Fibroblast of pulmonary artery (primary cell): ENCODE results near the gene CDH20.

Experiments used
- DNase-seq: peaks from one replicate; pipeline ENCODE4 v3.0.0-alpha.2; 2010; ENCODE audit warnings: low read depth
- H3K4me3 ChIP-seq: replicated peaks from 2 replicates; pipeline ENCODE4 v1.5.1; 2011; ENCODE audit warnings: low read depth, mild to moderate bottlenecking, control low read depth, low read length, moderate library complexity
- TF ChIP-seq, protein P1 (sequence below): IDR thresholded peaks from 2 replicates; pipeline ENCODE4 v1.5.1; 2011; ENCODE audit warnings: mild to moderate bottlenecking, control low read depth, low read length, inconsistent platforms; ENCODE audit errors: missing control alignments

CDH20 gene

DNA sequence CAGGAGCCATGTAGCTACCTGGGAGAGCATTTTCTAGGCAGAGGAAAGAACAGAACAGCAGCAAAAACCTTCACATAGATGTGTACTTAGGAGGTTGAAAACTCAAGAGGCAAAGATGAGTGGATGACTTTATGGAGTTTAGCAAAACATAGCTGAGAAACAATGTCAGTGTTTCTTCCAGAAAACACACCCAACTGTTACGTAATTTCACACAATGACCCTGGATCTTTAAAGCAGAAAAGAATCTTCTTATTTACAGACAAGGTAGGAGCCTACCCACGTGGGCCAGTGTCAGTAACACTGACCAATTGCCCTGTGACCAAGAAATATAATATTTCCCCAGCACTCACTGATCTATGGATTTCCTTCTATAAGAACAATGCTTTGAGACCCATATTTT is 254.6 kb downstream of the CDH20 start:
- TF ChIP-seq, protein P1, sequence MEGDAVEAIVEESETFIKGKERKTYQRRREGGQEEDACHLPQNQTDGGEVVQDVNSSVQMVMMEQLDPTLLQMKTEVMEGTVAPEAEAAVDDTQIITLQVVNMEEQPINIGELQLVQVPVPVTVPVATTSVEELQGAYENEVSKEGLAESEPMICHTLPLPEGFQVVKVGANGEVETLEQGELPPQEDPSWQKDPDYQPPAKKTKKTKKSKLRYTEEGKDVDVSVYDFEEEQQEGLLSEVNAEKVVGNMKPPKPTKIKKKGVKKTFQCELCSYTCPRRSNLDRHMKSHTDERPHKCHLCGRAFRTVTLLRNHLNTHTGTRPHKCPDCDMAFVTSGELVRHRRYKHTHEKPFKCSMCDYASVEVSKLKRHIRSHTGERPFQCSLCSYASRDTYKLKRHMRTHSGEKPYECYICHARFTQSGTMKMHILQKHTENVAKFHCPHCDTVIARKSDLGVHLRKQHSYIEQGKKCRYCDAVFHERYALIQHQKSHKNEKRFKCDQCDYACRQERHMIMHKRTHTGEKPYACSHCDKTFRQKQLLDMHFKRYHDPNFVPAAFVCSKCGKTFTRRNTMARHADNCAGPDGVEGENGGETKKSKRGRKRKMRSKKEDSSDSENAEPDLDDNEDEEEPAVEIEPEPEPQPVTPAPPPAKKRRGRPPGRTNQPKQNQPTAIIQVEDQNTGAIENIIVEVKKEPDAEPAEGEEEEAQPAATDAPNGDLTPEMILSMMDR: no peak
- DNase-seq: no peak
- no peak overlapping the region for H3K4me3 ChIP-seq

DNA sequence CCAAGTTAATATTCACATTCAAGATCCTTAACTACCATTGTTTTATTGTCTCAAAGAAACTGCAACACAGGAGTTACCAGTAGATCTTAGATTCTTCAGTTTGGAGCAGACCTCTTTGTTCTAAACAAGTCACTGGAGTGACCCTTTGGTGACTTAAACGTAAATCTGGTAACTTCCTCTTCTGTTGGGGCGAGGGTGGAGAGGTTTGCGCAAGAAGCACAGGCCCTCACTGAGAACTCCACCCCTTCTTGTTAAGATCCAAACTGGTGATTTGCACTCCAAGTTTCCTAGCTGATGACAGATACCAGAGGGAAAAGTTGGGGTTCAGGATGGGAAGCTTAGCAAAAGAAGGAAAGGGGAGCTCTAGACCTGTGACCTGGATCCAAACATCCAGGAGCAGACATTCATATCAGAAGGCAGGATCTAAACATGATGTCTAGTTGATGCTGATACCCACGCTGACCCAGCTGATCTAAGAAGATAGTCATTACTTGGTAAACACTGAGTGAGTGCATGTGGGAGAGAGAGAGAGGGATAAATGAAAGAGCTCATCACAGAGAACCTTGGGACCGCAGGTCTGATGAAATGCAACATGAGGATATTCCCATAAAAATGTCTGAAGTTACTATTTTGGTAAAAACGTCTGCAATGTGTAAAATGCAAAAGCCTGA is 256.0 kb downstream of the CDH20 start:
- no peak overlapping the region for H3K4me3 ChIP-seq
- DNase-seq: no peak
- TF ChIP-seq, protein P1: no peak

DNA sequence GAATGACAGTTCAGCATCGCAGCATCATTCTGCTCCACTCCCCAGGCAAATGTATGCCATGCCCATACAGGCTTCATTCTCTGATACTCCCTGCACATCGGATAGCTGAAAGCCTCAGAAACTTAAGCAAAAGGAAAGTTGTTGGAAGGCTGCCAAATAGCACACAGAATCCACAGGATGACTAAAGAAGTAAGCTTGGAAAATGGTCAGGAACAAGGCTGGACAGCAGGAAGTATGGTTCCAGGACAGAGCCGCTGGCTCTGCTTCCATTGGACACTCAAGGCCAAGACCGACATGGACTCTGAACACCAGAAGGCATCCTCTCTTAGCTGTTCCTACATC is 256.5 kb downstream of the CDH20 start:
- TF ChIP-seq, protein P1: no peak
- H3K4me3 ChIP-seq: no peak overlapping the region
- DNase-seq: peak; percentile 90

DNA sequence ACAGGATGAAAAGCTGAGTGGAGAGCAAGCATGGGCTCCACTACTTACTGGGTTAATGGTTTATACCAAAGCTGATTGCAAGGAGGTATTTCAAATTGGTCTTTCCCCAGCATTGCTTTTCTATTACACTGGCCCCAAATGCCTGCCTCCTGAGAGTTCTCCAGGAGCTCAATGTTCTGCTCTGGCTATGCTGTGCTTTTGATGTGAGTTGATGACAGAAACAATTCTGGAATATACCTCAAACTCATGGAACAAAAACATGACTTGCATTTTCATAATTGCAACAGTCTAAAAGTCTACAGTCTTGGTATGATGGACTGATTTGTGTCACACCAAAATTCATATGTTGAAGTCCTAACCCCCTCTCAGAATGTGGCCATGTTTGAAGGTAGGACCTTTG is 258.0 kb downstream of the CDH20 start:
- TF ChIP-seq, protein P1: no peak
- DNase-seq: no peak
- no peak overlapping the region for H3K4me3 ChIP-seq

DNA sequence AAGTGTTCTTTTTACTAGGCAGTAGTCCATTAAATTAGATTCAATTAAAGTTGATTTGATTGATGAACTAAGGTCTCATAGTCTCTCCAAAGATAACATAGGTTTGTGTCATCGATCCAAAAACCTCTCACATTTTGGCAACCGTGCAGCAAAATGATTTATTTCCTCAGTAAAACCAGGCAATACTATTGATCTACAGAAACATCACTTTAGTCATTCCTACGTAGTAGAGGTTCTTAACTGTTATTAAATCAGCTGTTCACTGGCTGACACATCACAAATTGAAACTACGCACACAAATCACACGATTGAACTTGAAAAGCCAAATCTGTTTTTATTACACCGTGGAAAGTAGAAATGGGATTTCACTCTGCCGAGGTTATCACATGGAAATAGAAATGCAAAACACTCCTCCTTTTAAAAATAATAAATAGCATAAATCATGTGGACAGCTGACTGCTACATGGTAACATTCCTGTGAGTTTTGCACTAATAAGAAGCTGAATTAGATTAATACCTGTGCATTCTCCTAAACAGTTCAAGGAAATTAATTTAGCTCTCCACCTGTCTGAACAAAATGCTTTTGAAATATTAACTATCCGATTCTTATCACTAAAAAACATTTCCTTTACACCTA is 262.5 kb downstream of the CDH20 start:
- TF ChIP-seq, protein P1: no peak
- no peak for DNase-seq
- H3K4me3 ChIP-seq: no peak overlapping the region

DNA sequence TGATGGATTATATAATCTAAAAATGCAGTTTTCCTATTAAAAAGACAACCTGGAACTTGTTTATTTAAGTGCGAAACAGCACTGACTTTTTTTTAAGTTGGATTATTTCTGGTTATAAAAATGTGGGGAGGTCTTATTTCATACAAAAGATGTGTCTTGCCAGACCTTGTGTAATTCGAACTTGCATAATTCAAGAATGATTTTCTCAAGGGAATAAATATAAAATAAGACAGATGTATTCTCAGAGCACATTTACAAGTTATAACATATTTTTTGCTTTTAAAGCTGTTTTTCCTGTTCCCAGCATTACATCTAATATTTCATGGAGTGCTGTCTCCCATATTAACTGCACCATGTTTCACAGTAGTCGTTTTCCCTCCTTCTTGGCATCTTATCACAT is 263.1 kb downstream of the CDH20 start:
- no peak overlapping the region for H3K4me3 ChIP-seq
- peak; percentile 59 for DNase-seq

DNA sequence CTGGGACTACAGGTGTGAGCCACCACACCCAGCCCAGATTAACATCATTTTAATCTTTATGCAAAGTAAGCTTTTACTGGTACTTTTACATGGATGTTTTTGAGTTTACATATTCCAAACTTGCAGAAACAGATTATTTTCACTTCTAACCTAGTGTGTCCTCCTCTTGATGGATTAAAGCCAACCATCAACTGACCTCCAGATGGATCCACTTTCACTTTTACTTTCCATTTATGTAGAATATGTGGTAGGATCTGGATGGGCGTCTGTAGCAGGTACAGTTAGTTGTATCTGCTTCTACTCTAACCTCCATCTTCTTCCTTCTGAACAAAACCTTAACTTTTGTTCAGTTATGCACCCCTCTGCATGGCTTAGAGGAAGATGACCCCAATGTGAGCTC is 264.1 kb downstream of the CDH20 start:
- no peak overlapping the region for H3K4me3 ChIP-seq
- no peak for DNase-seq
- TF ChIP-seq, protein P1: no peak

More for the DNA sequence above, 263.1 kb downstream of the CDH20 start:
- TF ChIP-seq, protein P1: no peak
